NCI-H2029 treated with DMSO at 0.1 percent for 48 hours (cell line): ENCODE data around the gene MYO3B.

Experiments
- DNase-seq: peaks from one replicate; lab custom pipeline; 2025; lab: John Stamatoyannopoulos, UW

Gene MYO3B

DNA sequence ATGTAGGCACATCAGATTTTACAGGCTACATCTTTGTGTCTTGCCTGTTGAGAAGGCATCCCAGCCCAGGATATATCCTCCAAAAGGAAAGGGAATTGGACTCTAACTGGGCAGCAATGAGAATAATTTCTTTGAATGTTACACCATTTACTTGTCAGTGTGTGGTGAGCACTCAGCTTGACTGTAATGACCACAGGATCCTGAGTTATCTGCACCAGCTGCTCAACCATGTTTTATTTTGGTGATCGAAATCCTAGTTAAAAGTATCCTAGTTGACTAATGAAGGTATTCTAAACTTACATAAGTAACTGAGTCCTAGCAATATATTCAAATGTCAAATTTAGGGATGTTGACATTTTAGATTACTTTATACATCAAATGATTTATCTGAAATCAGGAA is 123.0 kb downstream of the MYO3B start:
- DNase-seq: no peak

DNA sequence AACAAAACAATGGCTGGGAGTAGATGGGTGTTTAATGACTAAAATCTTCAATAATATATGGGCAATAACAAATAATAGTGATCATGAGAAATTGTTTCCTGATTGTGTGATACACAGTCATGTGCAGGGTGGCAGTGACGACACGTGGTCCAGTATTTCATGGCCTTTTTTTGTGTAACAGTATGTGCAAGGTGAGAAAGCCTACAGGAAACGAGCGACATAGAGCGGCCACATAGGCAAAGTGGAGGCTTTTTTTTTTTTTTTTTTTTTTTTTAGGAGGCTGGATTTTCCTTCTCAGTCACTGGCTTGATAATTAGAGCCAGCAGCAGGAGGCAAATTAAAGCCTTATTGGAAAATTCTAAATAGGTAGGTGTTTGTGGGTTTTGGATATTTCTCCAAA is 123.7 kb downstream of the MYO3B start:
- no peak for DNase-seq

DNA sequence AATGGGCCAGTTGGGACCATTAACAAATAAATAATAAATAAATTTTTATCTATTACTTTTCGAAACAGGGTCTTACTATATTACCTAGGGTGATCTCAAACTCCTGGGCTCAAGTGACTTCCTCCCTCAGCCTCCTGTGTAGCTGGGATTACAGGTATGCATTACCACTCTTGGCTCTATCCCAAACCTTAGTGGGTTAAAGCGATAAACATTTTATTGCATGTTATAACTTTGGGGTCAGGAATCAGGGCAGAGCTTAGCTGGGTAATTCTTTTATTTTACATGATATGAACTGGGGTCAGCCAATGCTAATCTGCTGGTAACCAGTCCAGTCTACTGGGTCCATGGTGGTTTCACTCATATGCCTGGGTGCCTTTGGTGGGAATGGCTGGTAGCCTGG is 127.8 kb downstream of the MYO3B start:
- DNase-seq: no peak

- DNase-seq: no peak
Measured at GRCh38 chr2:170306293-170306873, 128.4 kb downstream of the MYO3B start.

GRCh38 chr2:170307052-170307451 is 129.1 kb downstream of the MYO3B start:
- DNase-seq: no peak

DNA sequence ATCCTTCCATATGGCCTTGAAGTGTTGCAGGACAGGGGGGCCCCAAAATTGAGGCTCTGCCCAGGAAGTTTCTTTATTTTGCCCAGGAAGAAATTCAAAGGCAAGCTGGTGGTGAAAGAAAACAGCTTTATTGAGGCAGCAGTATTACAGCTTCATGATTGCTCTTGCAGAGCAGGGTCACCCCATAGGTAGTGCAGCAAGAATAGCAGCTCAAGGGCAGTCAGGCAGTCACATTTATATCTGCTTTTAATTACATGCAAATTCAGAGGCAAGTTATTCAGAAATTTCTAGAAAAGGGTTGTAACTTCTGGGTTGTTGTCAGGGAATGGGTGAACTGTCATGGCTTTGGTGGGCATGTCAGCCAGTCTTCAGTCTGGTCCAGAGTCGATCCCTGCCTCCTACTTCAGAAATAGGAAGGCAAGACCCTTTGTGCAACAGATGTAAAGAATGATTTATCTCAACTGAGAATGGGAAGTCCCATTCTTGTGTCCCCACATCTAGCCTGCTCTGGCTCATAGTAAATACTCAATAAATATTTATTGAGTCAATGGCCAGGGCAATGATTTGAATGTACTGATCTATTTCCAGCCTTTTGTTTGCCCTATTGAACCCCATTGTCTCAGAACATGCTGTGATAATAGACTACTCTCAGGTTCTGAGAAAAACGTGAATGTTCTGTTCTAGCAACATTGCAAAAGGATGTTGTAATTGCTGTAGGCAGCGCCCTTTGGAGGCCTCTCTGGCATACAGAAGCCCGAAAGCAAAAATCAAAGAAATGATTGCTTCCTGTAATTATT is 129.8 kb downstream of the MYO3B start:
- no peak for DNase-seq

GRCh38 chr2:170310876-170311502 is 133.0 kb downstream of the MYO3B start:
- no peak for DNase-seq

GRCh38 chr2:170313347-170313991 is 135.5 kb downstream of the MYO3B start:
- DNase-seq: no peak

DNA sequence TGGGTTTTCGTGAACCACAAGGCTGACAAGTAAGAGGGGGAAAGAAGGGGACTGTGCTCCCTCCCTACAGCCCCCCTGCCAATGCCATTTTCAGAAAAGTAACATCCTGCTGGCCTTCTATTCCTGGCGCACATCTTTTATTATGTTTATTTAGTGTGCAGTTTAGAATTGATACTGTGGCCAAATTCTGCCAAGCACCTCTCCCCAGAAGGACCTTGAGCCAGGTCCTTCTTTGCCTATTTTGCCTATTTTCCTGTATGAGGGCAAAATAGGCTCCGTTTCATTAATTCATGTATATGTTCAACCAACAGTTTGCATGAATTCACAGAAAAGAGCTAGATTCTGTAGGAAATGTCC is 136.0 kb downstream of the MYO3B start:
- no peak for DNase-seq

DNA sequence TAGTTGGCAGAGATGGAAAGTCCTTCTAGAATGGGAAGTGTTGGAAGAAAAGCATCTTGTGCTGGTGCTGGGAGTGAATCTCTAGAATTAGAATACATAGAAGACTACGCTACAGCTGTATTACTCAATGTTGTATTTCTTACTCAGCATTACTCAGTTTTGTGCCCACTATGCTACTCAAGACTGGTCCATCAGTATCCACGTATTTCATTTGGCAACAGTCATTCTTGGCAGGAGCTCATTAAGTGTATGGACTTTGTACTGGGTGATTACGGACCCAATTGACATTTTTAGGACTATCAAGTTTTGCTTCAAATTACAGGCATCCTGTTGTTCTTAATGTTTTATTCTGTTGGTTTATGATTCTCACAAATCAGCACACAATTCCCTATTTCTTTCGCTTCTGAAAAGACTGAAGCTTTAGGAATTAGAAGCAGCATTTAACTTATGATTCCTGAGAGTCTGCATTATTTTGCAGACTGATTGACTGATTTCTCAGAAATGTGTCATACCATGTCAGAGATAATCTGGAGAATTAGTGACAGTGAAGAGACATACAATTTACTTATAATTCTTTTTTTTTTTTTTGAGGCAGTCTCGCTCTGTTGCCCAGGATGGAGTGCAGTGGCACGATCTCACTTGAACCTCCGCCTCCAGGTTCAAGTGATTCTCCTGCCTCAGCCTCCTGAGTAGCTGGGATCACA is 136.9 kb downstream of the MYO3B start:
- DNase-seq: no peak

DNA sequence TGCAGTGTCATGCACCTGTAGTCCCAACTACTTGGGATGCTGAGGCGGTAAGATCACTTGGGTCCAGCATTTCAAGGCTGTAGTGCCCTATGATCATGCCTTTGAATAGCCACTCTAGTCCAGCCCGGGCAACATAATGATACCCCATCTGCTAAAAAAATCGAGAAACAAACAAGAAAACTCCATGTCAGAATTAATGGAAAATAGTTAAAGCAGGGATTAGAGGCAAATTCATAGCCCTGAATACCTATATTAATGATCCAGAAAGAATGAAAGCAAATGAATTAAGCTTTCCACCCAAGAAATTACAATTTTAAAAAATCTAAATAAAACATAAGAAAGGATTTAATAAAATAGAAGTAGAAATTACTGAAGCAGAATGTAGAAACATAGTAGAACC is 143.0 kb downstream of the MYO3B start:
- no peak for DNase-seq

DNA sequence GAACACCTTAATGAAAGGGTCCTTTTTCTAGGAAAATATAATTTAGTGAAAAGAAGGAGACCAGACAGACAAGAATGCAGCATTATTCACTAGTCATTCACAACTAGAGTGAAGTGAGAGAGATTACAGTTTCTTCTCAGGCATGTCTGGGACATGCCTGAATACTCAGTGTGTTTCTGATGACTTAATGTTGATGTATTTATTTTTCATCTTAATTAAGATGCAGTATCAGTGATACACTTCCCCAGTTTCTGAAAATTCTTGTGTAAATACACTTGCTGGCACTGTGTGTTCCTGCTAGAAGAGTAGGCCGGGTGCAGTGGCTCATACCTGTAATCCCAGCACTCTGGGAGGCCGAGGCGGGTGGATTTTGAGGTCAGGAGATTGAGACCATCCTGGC is 143.6 kb downstream of the MYO3B start:
- no peak for DNase-seq

DNA sequence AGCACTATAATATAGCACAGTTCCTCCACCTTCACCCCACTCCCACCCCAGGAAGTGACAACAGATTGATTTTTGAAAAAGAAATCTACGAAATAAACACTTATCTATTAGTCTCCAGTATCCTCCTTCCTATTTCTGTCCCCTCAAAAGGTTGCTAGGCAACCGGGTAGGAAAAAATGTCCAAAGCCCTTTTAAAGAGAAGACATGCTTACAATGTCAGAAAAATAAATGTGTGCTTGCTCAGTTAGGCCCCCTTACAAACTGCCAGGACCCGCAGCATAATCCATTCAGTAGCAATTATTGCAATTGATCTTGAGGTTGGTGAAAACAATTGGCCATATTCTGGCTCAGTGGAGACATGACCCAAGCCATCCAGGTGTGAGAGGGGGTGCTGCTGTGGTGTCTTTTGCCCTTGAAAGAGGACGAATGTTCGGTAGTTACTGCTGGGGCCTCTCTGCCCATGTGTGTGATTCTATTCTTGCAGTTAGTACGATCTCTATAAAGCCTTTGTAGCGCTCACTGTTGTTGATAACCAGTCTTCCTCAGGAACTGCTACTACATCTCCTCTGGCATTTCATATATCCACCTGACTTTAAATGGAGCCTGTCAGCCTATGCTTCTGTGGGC is 144.3 kb downstream of the MYO3B start:
- no peak for DNase-seq

GRCh38 chr2:170323743-170324142 is 145.8 kb downstream of the MYO3B start:
- no peak for DNase-seq

DNA sequence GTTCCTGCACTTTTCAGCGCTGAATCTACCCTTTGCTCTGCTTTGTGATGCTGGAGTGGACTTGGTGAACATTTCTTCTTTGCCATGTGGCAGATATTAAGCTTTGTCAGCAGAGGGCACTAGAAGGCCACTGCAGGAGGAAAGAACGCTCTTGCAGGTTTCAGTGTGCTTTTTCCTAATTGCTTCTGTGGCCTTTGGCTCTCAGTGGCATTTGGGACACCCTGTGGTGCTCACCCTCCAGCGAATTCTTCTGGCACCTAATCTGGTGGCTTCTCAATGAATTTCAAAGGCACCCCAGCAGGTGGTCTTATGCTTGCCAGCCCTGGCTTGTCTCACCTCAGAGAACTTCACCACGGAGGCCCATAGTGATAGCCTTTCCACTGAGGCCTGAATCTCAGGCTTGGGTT is 146.7 kb downstream of the MYO3B start:
- peak; percentile 31 for DNase-seq

DNA sequence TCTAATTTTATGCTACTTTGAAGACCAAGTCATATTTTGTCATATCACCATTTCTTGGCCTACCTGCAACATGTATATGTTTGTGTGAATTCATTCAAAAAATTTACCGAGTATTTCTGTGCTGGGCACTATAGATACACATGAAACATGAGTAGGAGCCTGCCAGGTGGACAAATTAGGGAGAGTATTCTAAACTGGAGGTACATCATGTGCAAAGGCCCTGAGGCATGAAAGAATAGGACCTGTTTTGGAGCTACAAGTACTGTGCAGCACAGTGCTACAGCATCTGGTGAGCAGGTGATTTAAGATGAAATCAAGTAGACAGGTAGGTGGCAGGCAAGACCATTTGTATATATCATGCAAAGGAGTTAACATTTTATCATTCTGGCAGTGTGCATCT is 152.9 kb downstream of the MYO3B start:
- DNase-seq: no peak

- DNase-seq: peak; percentile 45
Measured at GRCh38 chr2:170332676-170333402, 154.9 kb downstream of the MYO3B start.

GRCh38 chr2:170335351-170335750 is 157.4 kb downstream of the MYO3B start:
- no peak for DNase-seq

DNA sequence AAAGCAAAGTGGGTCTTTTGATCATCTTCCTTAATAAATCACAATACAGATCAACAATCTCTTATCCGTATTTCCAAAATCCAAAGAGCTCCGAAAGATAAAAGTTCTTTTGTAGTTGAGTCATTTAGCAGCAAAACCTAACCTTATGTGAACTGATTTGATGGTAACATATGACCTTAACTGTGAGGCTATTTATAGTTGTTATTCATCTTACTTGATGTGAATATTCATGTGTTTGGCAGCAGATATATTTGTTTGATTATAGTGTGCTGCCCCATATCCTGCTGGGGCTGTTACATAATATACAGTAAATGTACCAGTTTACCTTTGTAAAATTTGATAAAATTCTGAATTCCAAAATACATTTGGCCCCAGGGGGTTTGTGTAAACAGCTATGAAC is 158.5 kb downstream of the MYO3B start:
- no peak for DNase-seq

DNA sequence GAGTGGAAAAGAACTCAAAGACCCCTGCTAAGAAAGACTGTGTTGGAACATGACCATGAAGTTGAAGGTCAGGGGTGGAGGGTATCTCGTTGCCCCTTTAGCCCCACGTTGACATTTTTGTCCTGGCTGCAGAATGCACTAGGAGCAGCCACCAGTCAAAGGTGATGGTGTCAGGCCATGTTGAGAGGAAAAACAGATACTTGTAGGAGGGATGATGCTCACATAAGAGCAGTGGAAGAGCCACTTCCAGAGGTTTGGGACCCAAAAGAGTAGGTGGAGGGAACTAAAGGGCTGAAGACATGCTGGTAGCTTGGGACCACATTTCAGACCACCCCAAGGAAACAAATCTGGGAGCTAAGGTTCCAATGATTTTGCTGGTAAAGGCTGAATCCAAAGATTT is 159.0 kb downstream of the MYO3B start:
- no peak for DNase-seq

- DNase-seq: no peak
Measured at GRCh38 chr2:170339322-170339721, 161.4 kb downstream of the MYO3B start.
